IPS DF 6.9 (cell line): Measurements from ENCODE around the gene MMP28.

Experiments
- DNase-seq: peaks from one replicate; pipeline ENCODE4 v3.0.0-alpha.2; 2013; ENCODE audit warnings: low read depth, low spot score
- H3K27ac ChIP-seq: one replicate; pipeline ENCODE4 v1.5.1; 2013; ENCODE audit warnings: low read length, control low read depth
- H3K27me3 ChIP-seq: 2 replicates; pipeline ENCODE4 v1.6.1; 2013; ENCODE audit warnings: mild to moderate bottlenecking, low read length; ENCODE audit not compliant: control insufficient read depth, insufficient read depth
- H3K36me3 ChIP-seq: 2 replicates; pipeline ENCODE4 v1.6.1; 2013; ENCODE audit warnings: low read length; ENCODE audit not compliant: control insufficient read depth, insufficient read depth
- H3K4me1 ChIP-seq: 2 replicates; pipeline ENCODE4 v1.6.1; 2013; ENCODE audit warnings: low read length; ENCODE audit not compliant: control insufficient read depth, insufficient read depth
- H3K4me3 ChIP-seq: 2 replicates; pipeline ENCODE4 v1.5.1; 2013; ENCODE audit warnings: mild to moderate bottlenecking, low read length
- H3K9me3 ChIP-seq: 2 replicates; pipeline ENCODE4 v1.6.1; 2013; ENCODE audit warnings: low read length, inconsistent platforms; ENCODE audit not compliant: control insufficient read depth, insufficient read depth
- WGBS: extraction: QIAGEN DNeasy Blood & Tissue Kit; methylation state at CpG from one replicate; pipeline ENCODE4 v1.1.7; 2013; ENCODE audit warnings: mixed read lengths, missing lambda C conversion rate; ENCODE audit not compliant: insufficient read length, insufficient coverage; 5-methylcytosine and 5-hydroxymethylcytosine counted together

MMP28 gene

GRCh38 chr17:35745246-35745645, 50.2 kb downstream of the MMP28 start:
- no peaks in the 10 kb centered on the region for H3K36me3 ChIP-seq
- no peak overlapping the region for H3K4me3 ChIP-seq
- H3K27ac ChIP-seq, result no peak overlapping the region
- no peak for DNase-seq
- H3K9me3 ChIP-seq, result peaks cover 1% of the 10 kb centered on the region; the same call in 1 of the 2 replicates
- H3K4me1 ChIP-seq, result peaks cover 6% of the 10 kb centered on the region
- no CpG with 5 or more reads among the region's 7 CpGs for WGBS
- H3K27me3 ChIP-seq, result peaks cover 15% of the 10 kb centered on the region

- Histone ChIP-seq H3K36me3 (no peaks in the 10 kb centered on the region), H3K4me3 (no peak overlapping the region), H3K4me1 (peaks cover 6% of the 10 kb centered on the region), H3K9me3 (peaks cover 1% of the 10 kb centered on the region; the same call in 1 of the 2 replicates), H3K27me3 (peaks cover 20% of the 10 kb centered on the region), H3K27ac (no peak overlapping the region)
- DNase-seq, result no peak
- no CpG with 5 or more reads among the region's 8 CpGs for WGBS
Observed at GRCh38 chr17:35744830-35745229, 50.6 kb downstream of the MMP28 start.

- Histone ChIP-seq H3K27me3 (peaks cover 22% of the 10 kb centered on the region), H3K9me3 (peaks cover 1% of the 10 kb centered on the region; the same call in 1 of the 2 replicates), H3K4me3 (no peak overlapping the region), H3K27ac (no peak overlapping the region), H3K4me1 (peaks cover 6% of the 10 kb centered on the region), H3K36me3 (no peaks in the 10 kb centered on the region)
- no CpG with 5 or more reads among the region's 7 CpGs for WGBS
- DNase-seq, result no peak
Observed at GRCh38 chr17:35743626-35744328, 51.7 kb downstream of the MMP28 start.

- peaks cover 6% of the 10 kb centered on the region for H3K4me1 ChIP-seq
- H3K9me3 ChIP-seq, result peaks cover 1% of the 10 kb centered on the region; the same call in 1 of the 2 replicates
- no CpG with 5 or more reads among the region's 7 CpGs for WGBS
- no peaks in the 10 kb centered on the region for H3K36me3 ChIP-seq
- peaks cover 22% of the 10 kb centered on the region for H3K27me3 ChIP-seq
- H3K4me3 ChIP-seq, result no peak overlapping the region
- no peak for DNase-seq
- H3K27ac ChIP-seq, result no peak overlapping the region
Observed at GRCh38 chr17:35742896-35743477, 52.5 kb downstream of the MMP28 start.

- H3K36me3 ChIP-seq, result no peaks in the 10 kb centered on the region
- H3K4me3 ChIP-seq, result no peak overlapping the region
- no peak for DNase-seq
- peaks cover 1% of the 10 kb centered on the region; the same call in 1 of the 2 replicates for H3K9me3 ChIP-seq
- no peak overlapping the region for H3K27ac ChIP-seq
- H3K4me1 ChIP-seq, result peaks cover 6% of the 10 kb centered on the region
- H3K27me3 ChIP-seq, result peaks cover 22% of the 10 kb centered on the region
- WGBS, result no CpG with 5 or more reads among the region's 7 CpGs
Observed at GRCh38 chr17:35742496-35742895, 52.9 kb downstream of the MMP28 start.

GRCh38 chr17:35740997-35741931, 54.2 kb downstream of the MMP28 start:
- Histone ChIP-seq H3K27me3 (peaks cover 22% of the 10 kb centered on the region), H3K36me3 (no peaks in the 10 kb centered on the region), H3K9me3 (peaks cover 1% of the 10 kb centered on the region; the same call in 1 of the 2 replicates), H3K4me1 (peaks cover 6% of the 10 kb centered on the region), H3K4me3 (peak overlapping the region; percentile 10; the same call in 1 of the 2 replicates), H3K27ac (no peak overlapping the region)
- no CpG with 5 or more reads among the region's 73 CpGs for WGBS
- DNase-seq, result peak; percentile 41

GRCh38 chr17:35740216-35740615, 55.2 kb downstream of the MMP28 start:
- peaks cover 22% of the 10 kb centered on the region for H3K27me3 ChIP-seq
- H3K4me1 ChIP-seq, result peaks cover 6% of the 10 kb centered on the region
- no peak overlapping the region for H3K4me3 ChIP-seq
- no peaks in the 10 kb centered on the region for H3K36me3 ChIP-seq
- peaks cover 1% of the 10 kb centered on the region; the same call in 1 of the 2 replicates for H3K9me3 ChIP-seq
- no peak overlapping the region for H3K27ac ChIP-seq
- WGBS, result no CpG with 5 or more reads among the region's 7 CpGs
- no peak for DNase-seq

- Histone ChIP-seq H3K36me3 (no peaks in the 10 kb centered on the region), H3K4me1 (peaks cover 5% of the 10 kb centered on the region), H3K27ac (no peak overlapping the region), H3K4me3 (no peak overlapping the region; the same call in 1 of the 2 replicates), H3K27me3 (peaks cover 22% of the 10 kb centered on the region), H3K9me3 (peaks cover 1% of the 10 kb centered on the region; the same call in 1 of the 2 replicates)
- DNase-seq, result no peak
- WGBS, result no CpG with 5 or more reads among the region's 5 CpGs
Observed at GRCh38 chr17:35738519-35739133, 56.8 kb downstream of the MMP28 start.

- Histone ChIP-seq H3K4me1 (peaks cover 4% of the 10 kb centered on the region; the same call in 1 of the 2 replicates), H3K27ac (no peak overlapping the region), H3K36me3 (no peaks in the 10 kb centered on the region), H3K27me3 (peaks cover 14% of the 10 kb centered on the region), H3K9me3 (peaks cover 1% of the 10 kb centered on the region; the same call in 1 of the 2 replicates), H3K4me3 (no peak overlapping the region)
- no CpG with 5 or more reads among the region's 5 CpGs for WGBS
- no peak for DNase-seq
Observed at GRCh38 chr17:35736236-35736635, 59.2 kb downstream of the MMP28 start.
